HEK293 (cell line): ENCODE data around the gene DHRS4L2.
"Not testable (repeated sequence)": the region's sequence is repeated elsewhere in the genome, so short reads cannot be mapped to it uniquely, and the experiment has no call there.

Source experiments
- CTCF ChIA-PET: fragments of 350-600 bp; formaldehyde crosslinking; extraction: SDS; loops from one replicate; lab custom pipeline; 2021; ENCODE audit warnings: antibody characterized with exemption; lab: Yijun Ruan, JAX
- POLR2A ChIA-PET: fragments of 300-600 bp; formaldehyde crosslinking; extraction: SDS; loops from one replicate; lab custom pipeline; 2020; ENCODE audit warnings: antibody characterized with exemption, inconsistent platforms; lab: Yijun Ruan, JAX
- H3K27ac ChIP-seq: fragments of 200-500 bp; sonication (Bioruptor generic); 2 replicates; pipeline ENCODE4 v1.5.1; 2014; ENCODE audit warnings: low read depth, low read length, control low read depth, inconsistent platforms; ENCODE audit errors: extremely low read depth
- H3K36me3 ChIP-seq, 2 experiments: fragments of 200-500 bp in 1 of 2; sonication (Bioruptor generic) in 1 of 2; 1 replicate in 1 of 2; 2 replicates in 1 of 2; pipeline ENCODE4 v1.5.1; 2014 to 2017; ENCODE audit warnings: inconsistent platforms in 2 of 2, low read length in 2 of 2; ENCODE audit not compliant: control insufficient read depth in 2 of 2, insufficient read depth in 1 of 2
- H3K4me1 ChIP-seq: fragments of 200-500 bp; sonication (Bioruptor generic); 2 replicates; pipeline ENCODE4 v1.5.1; 2014; ENCODE audit warnings: mild to moderate bottlenecking, low read length, inconsistent platforms; ENCODE audit not compliant: control insufficient read depth, insufficient read depth
- H3K4me3 ChIP-seq: 2 replicates; pipeline ENCODE4 v1.5.1; 2011; ENCODE audit warnings: low read depth, mild to moderate bottlenecking, control low read depth, low read length, moderate library complexity
- H3K9me3 ChIP-seq: fragments of 200-500 bp; sonication (Bioruptor generic); 2 replicates; pipeline ENCODE4 v1.5.1; 2014; ENCODE audit warnings: low read depth, low read length, inconsistent platforms; ENCODE audit not compliant: control insufficient read depth, insufficient read depth
- SP7 ChIP-seq: fragments of 450-650 bp; formaldehyde crosslinking; IDR thresholded peaks from 2 replicates; pipeline ENCODE4 v1.5.1; 2016; ENCODE audit warnings: missing biosample characterization, missing genetic modification characterization
- ZFHX2 ChIP-seq: fragments of 450-650 bp; formaldehyde crosslinking; conservative IDR thresholded peaks from 2 replicates; pipeline ENCODE4 v1.5.1; 2016; ENCODE audit warnings: missing biosample characterization, missing genetic modification characterization
- ZNF341 ChIP-seq: fragments of 450-650 bp; formaldehyde crosslinking; IDR thresholded peaks from 2 replicates; pipeline ENCODE4; 2016; ENCODE audit warnings: low read depth, missing biosample characterization, missing genetic modification characterization
- ZNF398 ChIP-seq: fragments of 450-650 bp; formaldehyde crosslinking; IDR thresholded peaks from 2 replicates; pipeline ENCODE4 v1.5.1; 2017; ENCODE audit warnings: missing biosample characterization, missing genetic modification characterization
- TF ChIP-seq, protein P1 (sequence below): fragments of 450-650 bp; formaldehyde crosslinking; optimal IDR thresholded peaks from 2 replicates; pipeline ENCODE3; 2016; ENCODE audit warnings: missing biosample characterization, mild to moderate bottlenecking, missing genetic modification characterization
- TF ChIP-seq, protein P2 (sequence below): fragments of 450-650 bp; formaldehyde crosslinking; IDR thresholded peaks from 2 replicates; pipeline ENCODE4 v1.5.1; 2016; ENCODE audit warnings: missing biosample characterization, missing genetic modification characterization

DHRS4L2 gene

DNA sequence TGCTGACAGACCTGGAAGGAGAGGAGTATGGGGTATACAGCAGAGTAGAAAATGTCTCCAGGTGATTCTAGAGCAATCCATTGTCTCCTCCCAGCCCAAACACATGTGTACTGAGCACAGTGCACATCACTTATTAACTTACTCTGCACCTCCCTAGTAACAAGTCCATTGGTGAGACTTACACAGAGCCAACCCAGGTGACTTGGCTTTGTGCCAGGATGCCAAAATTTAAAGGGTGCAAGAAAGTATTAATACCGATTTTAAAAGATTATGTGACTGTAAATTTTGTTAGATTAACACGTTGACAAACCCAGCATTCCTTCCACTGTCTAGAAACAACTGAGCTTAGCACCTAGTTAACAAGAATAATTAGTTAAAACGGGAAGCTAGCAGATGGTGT lies 4.3 kb downstream of the DHRS4L2 start:
- POLR2A ChIA-PET, H3K4me1 ChIP-seq, CTCF ChIA-PET, H3K27ac ChIP-seq, H3K36me3 ChIP-seq, H3K4me3 ChIP-seq, H3K9me3 ChIP-seq: not testable (repeated sequence)

GRCh38 chr14:23996009-23996408 lies 7.3 kb downstream of the DHRS4L2 start:
- CTCF ChIA-PET, POLR2A ChIA-PET: not testable (repeated sequence)

DNA sequence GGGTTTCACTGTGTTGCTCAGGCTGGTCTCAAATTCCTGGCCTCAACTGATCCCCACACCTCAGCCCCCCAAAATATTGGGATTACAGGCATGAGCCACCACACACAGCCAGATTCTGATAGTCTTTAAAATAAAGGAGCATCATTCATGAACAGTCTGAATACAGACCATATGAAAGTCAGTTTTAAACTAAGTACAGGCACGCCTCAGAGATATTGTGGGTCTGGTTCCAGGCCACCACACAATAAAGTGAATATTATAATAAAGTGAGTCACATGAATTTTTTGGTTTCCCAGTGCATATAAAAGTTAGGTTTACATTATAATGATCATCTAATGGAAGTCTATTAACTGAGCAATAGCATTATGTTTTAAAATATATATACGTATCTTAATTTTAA lies 8.1 kb downstream of the DHRS4L2 start:
- H3K27ac ChIP-seq, H3K36me3 ChIP-seq, CTCF ChIA-PET, POLR2A ChIA-PET, H3K4me3 ChIP-seq, H3K9me3 ChIP-seq, H3K4me1 ChIP-seq: not testable (repeated sequence)

More at GRCh38 chr14:23996009-23996408, 7.3 kb downstream of the DHRS4L2 start:
- H3K9me3 ChIP-seq, H3K36me3 ChIP-seq, H3K4me1 ChIP-seq, H3K27ac ChIP-seq, H3K4me3 ChIP-seq: not testable (repeated sequence)

- CTCF ChIA-PET, H3K4me1 ChIP-seq, H3K9me3 ChIP-seq, POLR2A ChIA-PET, H3K36me3 ChIP-seq, H3K27ac ChIP-seq, H3K4me3 ChIP-seq: not testable (repeated sequence)
These were observed 10.9 kb downstream of the DHRS4L2 start for GRCh38 chr14:23999640-24000039.

- H3K4me3 ChIP-seq, H3K27ac ChIP-seq, POLR2A ChIA-PET, H3K36me3 ChIP-seq, H3K4me1 ChIP-seq, CTCF ChIA-PET, H3K9me3 ChIP-seq: not testable (repeated sequence)
These were observed 12.3 kb downstream of the DHRS4L2 start for GRCh38 chr14:24001078-24001477.

DNA sequence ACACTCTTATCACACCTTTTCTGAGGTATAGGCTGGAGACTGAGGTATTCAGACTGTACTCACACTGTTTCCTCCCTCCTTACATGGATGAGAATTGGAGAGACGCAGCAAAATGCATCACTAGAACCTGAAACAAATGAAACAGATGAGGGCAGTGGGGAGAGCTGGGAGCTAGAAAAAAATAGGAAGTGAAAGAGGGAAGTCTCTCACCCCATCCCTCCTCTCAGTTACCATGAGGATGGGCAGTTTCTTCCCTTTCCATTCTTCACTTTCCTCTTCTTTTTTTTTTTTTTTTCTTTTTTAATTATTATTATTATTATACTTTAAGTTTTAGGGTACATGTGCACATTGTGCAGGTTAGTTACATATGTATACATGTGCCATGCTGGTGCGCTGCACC lies 12.9 kb downstream of the DHRS4L2 start:
- POLR2A ChIA-PET = not testable (repeated sequence)

DNA sequence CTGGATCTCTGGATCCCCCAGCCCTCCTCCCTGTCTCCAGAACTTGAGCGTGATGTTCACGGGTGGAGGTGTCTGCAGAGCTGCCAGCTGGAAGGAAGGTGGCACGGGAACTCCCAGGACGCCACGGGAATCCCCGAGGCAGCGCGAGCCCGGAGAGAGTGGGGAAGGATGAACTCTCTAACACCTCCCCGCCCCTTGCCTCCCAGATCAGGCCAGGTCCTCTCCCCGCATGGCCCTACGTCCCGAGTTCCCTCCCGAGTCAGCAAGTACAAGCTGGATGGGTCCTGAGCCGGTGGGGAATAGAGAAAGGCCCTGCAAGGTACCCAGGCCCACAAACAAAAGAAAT lies 17.7 kb downstream of the DHRS4L2 start:
- H3K27ac ChIP-seq, CTCF ChIA-PET, POLR2A ChIA-PET, H3K4me1 ChIP-seq, H3K9me3 ChIP-seq, H3K4me3 ChIP-seq, H3K36me3 ChIP-seq: not testable (repeated sequence)

More for the DNA sequence above, 12.9 kb downstream of the DHRS4L2 start:
- H3K36me3 ChIP-seq, H3K4me3 ChIP-seq, H3K4me1 ChIP-seq, H3K27ac ChIP-seq, H3K9me3 ChIP-seq, CTCF ChIA-PET: not testable (repeated sequence)

GRCh38 chr14:24006817-24007652 lies 18.3 kb downstream of the DHRS4L2 start:
- POLR2A ChIA-PET, H3K36me3 ChIP-seq, H3K9me3 ChIP-seq, H3K4me1 ChIP-seq: not testable (repeated sequence)
- CTCF ChIA-PET = interaction anchor here (0.6 to 0.7 kb wide), 2 partner anchors 147 to 282 kb away, joined by 3 read pairs; no protein-coding TSS in a partner anchor
- H3K27ac ChIP-seq = peak overlapping the region; percentile 46; the same call in 1 of the 2 replicates
- H3K4me3 ChIP-seq = peak overlapping the region; percentile 46
- TF ChIP-seq, protein P1, sequence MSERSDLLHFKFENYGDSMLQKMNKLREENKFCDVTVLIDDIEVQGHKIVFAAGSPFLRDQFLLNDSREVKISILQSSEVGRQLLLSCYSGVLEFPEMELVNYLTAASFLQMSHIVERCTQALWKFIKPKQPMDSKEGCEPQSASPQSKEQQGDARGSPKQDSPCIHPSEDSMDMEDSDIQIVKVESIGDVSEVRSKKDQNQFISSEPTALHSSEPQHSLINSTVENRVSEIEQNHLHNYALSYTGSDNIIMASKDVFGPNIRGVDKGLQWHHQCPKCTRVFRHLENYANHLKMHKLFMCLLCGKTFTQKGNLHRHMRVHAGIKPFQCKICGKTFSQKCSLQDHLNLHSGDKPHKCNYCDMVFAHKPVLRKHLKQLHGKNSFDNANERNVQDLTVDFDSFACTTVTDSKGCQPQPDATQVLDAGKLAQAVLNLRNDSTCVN (tag by site-specific recombination) = peak; percentile 87
- TF ChIP-seq ZFHX2 (tag by site-specific recombination) (peak; percentile 58), SP7 (0 out of 2 replicates have a peak, but pooled peaks have one; percentile 16), ZNF398 (peak; percentile 60), ZNF341 (peak; percentile 39; the same call in 1 of the 2 replicates)
- TF ChIP-seq, protein P2, sequence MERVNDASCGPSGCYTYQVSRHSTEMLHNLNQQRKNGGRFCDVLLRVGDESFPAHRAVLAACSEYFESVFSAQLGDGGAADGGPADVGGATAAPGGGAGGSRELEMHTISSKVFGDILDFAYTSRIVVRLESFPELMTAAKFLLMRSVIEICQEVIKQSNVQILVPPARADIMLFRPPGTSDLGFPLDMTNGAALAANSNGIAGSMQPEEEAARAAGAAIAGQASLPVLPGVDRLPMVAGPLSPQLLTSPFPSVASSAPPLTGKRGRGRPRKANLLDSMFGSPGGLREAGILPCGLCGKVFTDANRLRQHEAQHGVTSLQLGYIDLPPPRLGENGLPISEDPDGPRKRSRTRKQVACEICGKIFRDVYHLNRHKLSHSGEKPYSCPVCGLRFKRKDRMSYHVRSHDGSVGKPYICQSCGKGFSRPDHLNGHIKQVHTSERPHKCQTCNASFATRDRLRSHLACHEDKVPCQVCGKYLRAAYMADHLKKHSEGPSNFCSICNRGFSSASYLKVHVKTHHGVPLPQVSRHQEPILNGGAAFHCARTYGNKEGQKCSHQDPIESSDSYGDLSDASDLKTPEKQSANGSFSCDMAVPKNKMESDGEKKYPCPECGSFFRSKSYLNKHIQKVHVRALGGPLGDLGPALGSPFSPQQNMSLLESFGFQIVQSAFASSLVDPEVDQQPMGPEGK (tag by site-specific recombination) = 0 out of 2 replicates have a peak, but pooled peaks have one; percentile 41
